ENCODE results near the gene CDA. TPM values are rescaled to one million over a fixed set of nuclear protein-coding genes. Genes with fewer than 3 reads are reported as not detected.

Gene CDA
- total RNA-seq, 1 donor from 2014 or later = not detected

DNA sequence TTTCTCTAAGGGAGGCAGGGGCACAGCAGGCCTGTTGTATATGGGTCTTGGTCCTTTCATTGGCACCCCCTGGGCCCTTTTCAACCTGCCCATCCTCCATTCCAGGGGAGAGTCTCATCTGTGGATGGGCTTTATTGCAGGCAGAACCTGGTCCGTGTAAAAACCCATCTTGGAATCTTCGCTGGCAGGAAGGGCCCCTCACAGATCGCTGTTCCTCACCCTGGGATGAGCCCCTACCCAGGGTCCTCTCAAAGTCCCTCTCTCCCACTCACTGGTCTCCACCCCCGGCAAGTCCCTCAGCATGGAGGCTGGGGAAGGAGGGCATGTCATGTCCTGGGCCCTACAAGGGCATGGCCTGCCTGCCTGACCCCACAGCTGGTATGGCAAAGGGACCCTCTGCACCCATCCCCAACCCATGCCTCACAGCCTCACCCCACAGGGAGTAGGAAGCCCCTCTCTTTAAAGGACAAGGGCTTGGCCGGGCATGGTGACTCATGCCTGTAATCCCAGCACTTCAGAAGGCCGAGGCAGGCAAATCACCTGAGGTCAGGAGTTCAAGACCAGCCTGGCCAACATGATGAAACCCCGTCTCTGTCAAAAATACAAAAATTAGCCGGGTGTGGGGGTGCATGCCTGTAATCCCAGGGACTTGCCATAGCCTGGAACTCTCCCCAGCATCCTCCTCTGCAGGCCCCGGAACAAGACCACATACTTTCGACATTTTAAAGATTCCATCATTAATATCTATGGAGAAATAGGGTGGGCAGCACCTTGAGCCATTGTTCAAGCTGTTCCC, 13.2 kb upstream of the CDA start:
- DNase-seq (ENCODE audit: low read depth, low spot score) = no peak
- Mint-ChIP-seq H3K4me3 (no peak overlapping the region), H3K4me1 (no peaks in the 10 kb centered on the region), H3K27me3 (ENCODE audit: low read depth) (peaks cover 37% of the 10 kb centered on the region), H3K9me3 (no peaks in the 10 kb centered on the region), H3K27ac (ENCODE audit: unreplicated experiment) (no peak overlapping the region), H3K36me3 (ENCODE audit: low read depth) (no peaks in the 10 kb centered on the region)
- TF ChIP-seq, protein P1, sequence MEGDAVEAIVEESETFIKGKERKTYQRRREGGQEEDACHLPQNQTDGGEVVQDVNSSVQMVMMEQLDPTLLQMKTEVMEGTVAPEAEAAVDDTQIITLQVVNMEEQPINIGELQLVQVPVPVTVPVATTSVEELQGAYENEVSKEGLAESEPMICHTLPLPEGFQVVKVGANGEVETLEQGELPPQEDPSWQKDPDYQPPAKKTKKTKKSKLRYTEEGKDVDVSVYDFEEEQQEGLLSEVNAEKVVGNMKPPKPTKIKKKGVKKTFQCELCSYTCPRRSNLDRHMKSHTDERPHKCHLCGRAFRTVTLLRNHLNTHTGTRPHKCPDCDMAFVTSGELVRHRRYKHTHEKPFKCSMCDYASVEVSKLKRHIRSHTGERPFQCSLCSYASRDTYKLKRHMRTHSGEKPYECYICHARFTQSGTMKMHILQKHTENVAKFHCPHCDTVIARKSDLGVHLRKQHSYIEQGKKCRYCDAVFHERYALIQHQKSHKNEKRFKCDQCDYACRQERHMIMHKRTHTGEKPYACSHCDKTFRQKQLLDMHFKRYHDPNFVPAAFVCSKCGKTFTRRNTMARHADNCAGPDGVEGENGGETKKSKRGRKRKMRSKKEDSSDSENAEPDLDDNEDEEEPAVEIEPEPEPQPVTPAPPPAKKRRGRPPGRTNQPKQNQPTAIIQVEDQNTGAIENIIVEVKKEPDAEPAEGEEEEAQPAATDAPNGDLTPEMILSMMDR (conservative IDR thresholded peaks at IDR 0.05) = no peak

GRCh38 chr1:20578062-20578461, 10.8 kb upstream of the CDA start:
- no peak overlapping the region for H3K27ac Mint-ChIP-seq (ENCODE audit: unreplicated experiment)
- TF ChIP-seq, protein P1 (conservative IDR thresholded peaks at IDR 0.05) = no peak
- no peak for DNase-seq (ENCODE audit: low read depth, low spot score)
- H3K9me3 Mint-ChIP-seq = no peaks in the 10 kb centered on the region
- H3K4me1 Mint-ChIP-seq = no peaks in the 10 kb centered on the region
- H3K27me3 Mint-ChIP-seq (ENCODE audit: low read depth) = peaks cover 32% of the 10 kb centered on the region
- H3K36me3 Mint-ChIP-seq (ENCODE audit: low read depth) = no peaks in the 10 kb centered on the region
- H3K4me3 Mint-ChIP-seq = no peak overlapping the region

- Mint-ChIP-seq H3K4me3 (no peak overlapping the region), H3K27ac (ENCODE audit: unreplicated experiment) (no peak overlapping the region), H3K36me3 (ENCODE audit: low read depth) (no peaks in the 10 kb centered on the region), H3K9me3 (no peaks in the 10 kb centered on the region), H3K27me3 (ENCODE audit: low read depth) (peaks cover 27% of the 10 kb centered on the region), H3K4me1 (no peaks in the 10 kb centered on the region)
- TF ChIP-seq, protein P1 (conservative IDR thresholded peaks at IDR 0.05) = no peak
- DNase-seq (ENCODE audit: low read depth, low spot score) = no peak
Observed at GRCh38 chr1:20578721-20579395, 10.0 kb upstream of the CDA start.

GRCh38 chr1:20584890-20585289, 4.0 kb upstream of the CDA start:
- H3K36me3 Mint-ChIP-seq (ENCODE audit: low read depth) = no peaks in the 10 kb centered on the region
- no peaks in the 10 kb centered on the region for H3K4me1 Mint-ChIP-seq
- H3K9me3 Mint-ChIP-seq = no peaks in the 10 kb centered on the region
- H3K27me3 Mint-ChIP-seq (ENCODE audit: low read depth) = peaks cover 50% of the 10 kb centered on the region
- no peak for DNase-seq (ENCODE audit: low read depth, low spot score)
- TF ChIP-seq, protein P1 (conservative IDR thresholded peaks at IDR 0.05) = no peak
- H3K4me3 Mint-ChIP-seq = no peak overlapping the region
- no peak overlapping the region for H3K27ac Mint-ChIP-seq (ENCODE audit: unreplicated experiment)

DNA sequence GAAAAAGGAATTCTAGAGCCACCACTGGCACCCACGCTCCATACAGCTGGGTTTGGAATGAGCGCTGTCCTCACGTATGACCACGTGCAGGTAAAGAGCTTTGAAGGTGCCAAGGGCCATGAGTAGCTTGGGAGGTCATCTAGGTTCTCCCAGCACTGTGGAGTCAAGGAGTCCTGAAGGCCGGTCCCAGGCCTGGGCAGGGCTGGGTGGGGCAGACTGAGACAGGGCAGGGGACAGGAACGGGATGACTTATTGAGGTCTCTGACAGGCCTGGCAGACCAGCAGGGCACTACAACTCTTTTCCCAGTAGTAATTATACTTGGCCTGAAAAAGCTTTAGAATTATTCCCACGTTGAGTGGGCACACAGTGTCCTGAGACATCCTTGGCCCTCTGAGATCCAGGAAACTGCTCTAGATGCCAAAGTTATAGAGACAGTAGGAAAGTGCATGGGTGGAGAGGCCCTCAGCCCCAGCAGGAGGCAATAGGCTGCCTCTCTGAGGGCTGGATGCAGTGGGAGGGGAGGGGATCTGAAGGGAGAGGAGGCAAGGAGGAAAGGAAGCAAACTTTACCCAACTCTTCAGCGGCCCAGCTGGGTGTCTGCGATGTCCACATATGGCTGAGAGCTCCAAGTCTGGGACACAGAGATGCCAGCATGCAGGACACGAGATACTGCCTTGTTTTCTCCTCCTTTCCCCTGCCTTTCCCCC, 1.8 kb upstream of the CDA start:
- H3K4me3 Mint-ChIP-seq = no peak overlapping the region
- no peaks in the 10 kb centered on the region for H3K4me1 Mint-ChIP-seq
- TF ChIP-seq, protein P1 (conservative IDR thresholded peaks at IDR 0.05) = no peak
- peaks cover 66% of the 10 kb centered on the region for H3K27me3 Mint-ChIP-seq (ENCODE audit: low read depth)
- no peak for DNase-seq (ENCODE audit: low read depth, low spot score)
- H3K36me3 Mint-ChIP-seq (ENCODE audit: low read depth) = no peaks in the 10 kb centered on the region
- no peak overlapping the region for H3K27ac Mint-ChIP-seq (ENCODE audit: unreplicated experiment)
- H3K9me3 Mint-ChIP-seq = no peaks in the 10 kb centered on the region
